H1 (cell line): ENCODE results near the gene RABEP1. TPM values are rescaled to one million over a fixed set of nuclear protein-coding genes. Genes with fewer than 3 reads are reported as not detected.

Source experiments
- KDM4A ChIP-seq: IDR thresholded peaks from one replicate; pipeline ENCODE4 v1.7.1; 2012; ENCODE audit warnings: low read depth, mild to moderate bottlenecking, moderate library complexity, low read length, inconsistent platforms; ENCODE audit not compliant: severe bottlenecking
- TAF1 ChIP-seq: IDR thresholded peaks from 2 replicates; pipeline ENCODE4 v1.6.1; 2011; ENCODE audit warnings: mild to moderate bottlenecking, low read depth, low read length
- polyA plus RNA-seq, 7 experiments: library from polyadenylated mRNA; depleted of rRNA in 3 of 7; stranded (reverse) in 5 of 7; unstranded in 2 of 7; fragments of >200 nt in 5 of 7; fragments of 200-250 nt in 2 of 7; gene quantifications; 1 replicate in 5 of 7; 2 replicates in 1 of 7; 4 replicates in 1 of 7; pipeline versions ENCODE4 v1.2.1 to v1.2.3, GENCODE V29; 2011 to 2013; ENCODE audit warnings: missing spikeins in 2 of 7, mixed read lengths in 2 of 7
- total RNA-seq: library from RNA; stranded (reverse); fragmentation: NEBNext Ultra II Directional; extraction: Animal tissue kit (Norgen Biotek cat#: 25700); gene quantifications from 2 replicates; pipeline ENCODE4 v1.2.1, GENCODE V29; 2021

Gene RABEP1
- total and polyA plus RNA-seq, 2 of the 8 experiments (the other 6 are each of a cell fraction or from before 2014, with no cell fraction given): 8.5 to 52.3 TPM

DNA sequence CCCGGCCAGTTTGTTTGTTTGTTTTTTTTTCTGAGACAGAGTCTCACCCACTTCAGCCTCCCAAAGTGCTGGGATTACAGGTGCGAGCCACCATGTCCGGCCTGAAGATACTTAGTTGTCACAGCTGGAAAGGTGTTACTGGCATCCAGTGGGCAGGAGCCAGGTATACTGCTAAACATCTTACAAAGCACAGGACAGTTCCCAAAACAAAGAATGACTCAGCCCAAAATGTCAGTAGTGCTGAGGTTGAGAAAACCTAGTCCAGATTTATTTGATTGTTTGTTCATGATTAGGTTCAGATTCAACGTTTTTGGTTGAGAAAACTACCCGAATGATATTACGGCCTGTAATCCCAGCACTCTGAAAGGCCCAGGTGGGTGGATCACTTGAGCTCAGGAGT is 18.6 kb upstream of the RABEP1 start (continued):
- TF ChIP-seq TAF1 (no peak), KDM4A (no peak)
